Measurements from ENCODE around the gene ESR2. TPM values are rescaled to one million over a fixed set of nuclear protein-coding genes. Genes with fewer than 3 reads are reported as not detected.

ESR2 gene
- total and polyA plus RNA-seq, 8 donors: 0.21 to 3.0 (median 2.0) TPM

- no peak overlapping the region for H3K4me3 ChIP-seq
- no peaks in the 10 kb centered on the region for H3K36me3 ChIP-seq
- DNase-seq (no peak), ATAC-seq (no peak)
- no peaks in the 10 kb centered on the region for H3K27me3 ChIP-seq
- H3K27ac ChIP-seq: no peak overlapping the region
- no peak for TF ChIP-seq CTCF (IDR thresholded peaks at IDR 0.05)
- H3K9me3 ChIP-seq: no peaks in the 10 kb centered on the region
- intact Hi-C loops (cut with DNase I): no loop called here
- no peaks in the 10 kb centered on the region for H3K4me1 ChIP-seq
Measured at GRCh38 chr14:64266239-64266638, 27.9 kb downstream of the ESR2 start.

GRCh38 chr14:64265222-64265621 is 28.9 kb downstream of the ESR2 start:
- intact Hi-C loops (cut with DNase I): no loop called here

GRCh38 chr14:64260418-64260817 is 33.8 kb downstream of the ESR2 start:
- H3K36me3 ChIP-seq: no peaks in the 10 kb centered on the region
- no peak for ATAC-seq

More at GRCh38 chr14:64265222-64265621, 28.9 kb downstream of the ESR2 start:
- ATAC-seq: no peak
- Histone ChIP-seq H3K27ac (no peak overlapping the region), H3K9me3 (no peaks in the 10 kb centered on the region), H3K4me1 (no peaks in the 10 kb centered on the region), H3K4me3 (no peak overlapping the region), H3K27me3 (no peaks in the 10 kb centered on the region), H3K36me3 (no peaks in the 10 kb centered on the region)
- TF ChIP-seq CTCF (IDR thresholded peaks at IDR 0.05): no peak
- DNase-seq: no peak

GRCh38 chr14:64255756-64256155 is 38.4 kb downstream of the ESR2 start:
- intact Hi-C loops (cut with DNase I): no loop called here
- Histone ChIP-seq H3K27ac (no peak overlapping the region), H3K27me3 (no peaks in the 10 kb centered on the region), H3K4me3 (no peak overlapping the region), H3K9me3 (no peaks in the 10 kb centered on the region), H3K4me1 (no peaks in the 10 kb centered on the region), H3K36me3 (no peaks in the 10 kb centered on the region)
- ATAC-seq (no peak), DNase-seq (no peak)
- no peak for TF ChIP-seq CTCF (IDR thresholded peaks at IDR 0.05)

More at GRCh38 chr14:64260418-64260817, 33.8 kb downstream of the ESR2 start:
- Histone ChIP-seq H3K4me1 (no peaks in the 10 kb centered on the region), H3K9me3 (no peaks in the 10 kb centered on the region), H3K27me3 (no peaks in the 10 kb centered on the region), H3K27ac (no peak overlapping the region), H3K4me3 (no peak overlapping the region)
- intact Hi-C loops (cut with DNase I): no loop called here
- no peak for TF ChIP-seq CTCF (IDR thresholded peaks at IDR 0.05)
- peak in 1 of 4 donors; percentile 78 for DNase-seq

- Histone ChIP-seq H3K27me3 (no peaks in the 10 kb centered on the region), H3K9me3 (no peaks in the 10 kb centered on the region), H3K27ac (no peak overlapping the region), H3K36me3 (no peaks in the 10 kb centered on the region), H3K4me3 (no peak overlapping the region), H3K4me1 (no peaks in the 10 kb centered on the region)
- TF ChIP-seq CTCF (IDR thresholded peaks at IDR 0.05): no peak
- DNase-seq (no peak), ATAC-seq (no peak)
- intact Hi-C loops (cut with DNase I): no loop called here
Measured at GRCh38 chr14:64253672-64254071, 40.5 kb downstream of the ESR2 start.

All from left lung (tissue), 10 donors.